Mesendoderm (in vitro differentiated cells): ENCODE measurements around the gene ADAMTSL1.

ENCODE experiments used
- DNase-seq: peaks from one replicate; pipeline ENCODE4 v3.0.0; 2013
- H2AK5ac ChIP-seq: 2 replicates; pipeline ENCODE4 v1.6.1; 2013; ENCODE audit warnings: low read length, inconsistent platforms
- H2BK120ac ChIP-seq: 2 replicates; pipeline ENCODE4 v1.6.1; 2013; ENCODE audit warnings: low read depth, mild to moderate bottlenecking, low read length, moderate library complexity, mixed read lengths
- H2BK15ac ChIP-seq: replicated peaks from 2 replicates; pipeline ENCODE4 v1.6.1; 2013; ENCODE audit warnings: low read depth, mild to moderate bottlenecking, moderate library complexity
- H2BK5ac ChIP-seq: 2 replicates; pipeline ENCODE4 v1.6.1; 2013; ENCODE audit warnings: low read length, inconsistent platforms
- H3K18ac ChIP-seq: 2 replicates; pipeline ENCODE4 v1.6.1; 2013; ENCODE audit warnings: mild to moderate bottlenecking, low read length, mixed read lengths
- H3K23ac ChIP-seq: one replicate; pipeline ENCODE4 v1.6.1; 2013; ENCODE audit warnings: low read length
- H3K27ac ChIP-seq: 2 replicates; pipeline ENCODE4 v1.5.1; 2013; ENCODE audit warnings: low read depth, mild to moderate bottlenecking, inconsistent platforms, low read length, moderate library complexity
- H3K27me3 ChIP-seq: 2 replicates; pipeline ENCODE4 v1.6.1; 2013; ENCODE audit warnings: low read length, control low read depth, mild to moderate bottlenecking, inconsistent platforms; ENCODE audit not compliant: insufficient read depth, poor library complexity
- H3K36me3 ChIP-seq: 2 replicates; pipeline ENCODE4 v1.6.1; 2013; ENCODE audit warnings: low read length, inconsistent platforms; ENCODE audit not compliant: control insufficient read depth, insufficient read depth
- H3K4ac ChIP-seq: one replicate; pipeline ENCODE4 v1.6.1; 2013; ENCODE audit warnings: low read depth, mild to moderate bottlenecking, low read length, moderate library complexity
- H3K4me1 ChIP-seq: 2 replicates; pipeline ENCODE4 v1.6.1; 2013; ENCODE audit warnings: low read depth, low read length, inconsistent platforms; ENCODE audit not compliant: control insufficient read depth
- H3K4me2 ChIP-seq: 2 replicates; pipeline ENCODE4 v1.6.1; 2013; ENCODE audit warnings: low read length
- H3K4me3 ChIP-seq: 2 replicates; pipeline ENCODE4 v1.5.1; 2013; ENCODE audit warnings: mild to moderate bottlenecking, low read length
- H3K56ac ChIP-seq: one replicate; pipeline ENCODE4 v1.6.1; 2013; ENCODE audit warnings: low read length
- H3K79me1 ChIP-seq: 2 replicates; pipeline ENCODE4 v1.6.1; 2013; ENCODE audit warnings: low read length, inconsistent platforms
- H3K79me2 ChIP-seq: 2 replicates; pipeline ENCODE4 v1.6.1; 2013; ENCODE audit warnings: mild to moderate bottlenecking, low read length; ENCODE audit not compliant: control insufficient read depth, insufficient read depth
- H3K9ac ChIP-seq: 2 replicates; pipeline ENCODE4 v1.6.1; 2013; ENCODE audit warnings: low read length, inconsistent platforms
- H4K5ac ChIP-seq: one replicate; pipeline ENCODE4 v1.6.1; 2013; ENCODE audit warnings: low read length
- H4K8ac ChIP-seq: one replicate; pipeline ENCODE4 v1.6.1; 2013; ENCODE audit warnings: low read depth, mild to moderate bottlenecking, control low read depth, low read length, moderate library complexity
- WGBS: extraction: QIAGEN DNeasy Blood & Tissue Kit; methylation state at CpG from one replicate; pipeline ENCODE4 v1.1.7; 2013; ENCODE audit warnings: low lambda C conversion rate, missing lambda C conversion rate; ENCODE audit not compliant: insufficient coverage; ENCODE audit errors: extremely low coverage; 5-methylcytosine and 5-hydroxymethylcytosine counted together

ADAMTSL1 gene

GRCh38 chr9:18585996-18586395, 112.0 kb downstream of the ADAMTSL1 start:
- H3K27me3 ChIP-seq = no peaks in the 10 kb centered on the region
- H3K79me2 ChIP-seq = no peaks in the 10 kb centered on the region
- H3K4me3 ChIP-seq = no peak overlapping the region
- no peak overlapping the region for H2BK15ac ChIP-seq
- no peak overlapping the region for H3K4ac ChIP-seq
- no peak overlapping the region for H3K4me2 ChIP-seq
- no peak overlapping the region for H4K8ac ChIP-seq
- no peak for DNase-seq
- no peak overlapping the region for H2AK5ac ChIP-seq
- H3K36me3 ChIP-seq = no peaks in the 10 kb centered on the region
- H2BK120ac ChIP-seq = no peak overlapping the region
- no peak overlapping the region for H4K5ac ChIP-seq
- H3K9ac ChIP-seq = no peak overlapping the region
- no peak overlapping the region for H3K27ac ChIP-seq
- no peaks in the 10 kb centered on the region for H3K79me1 ChIP-seq
- H2BK5ac ChIP-seq = no peak overlapping the region
- no peak overlapping the region for H3K18ac ChIP-seq
- no peaks in the 10 kb centered on the region for H3K4me1 ChIP-seq
- H3K56ac ChIP-seq = no peak overlapping the region
- no peak overlapping the region for H3K23ac ChIP-seq

- Histone ChIP-seq H3K23ac (no peak overlapping the region), H3K4me1 (no peaks in the 10 kb centered on the region), H4K8ac (no peak overlapping the region), H3K79me2 (no peaks in the 10 kb centered on the region), H3K4ac (no peak overlapping the region), H3K27ac (no peak overlapping the region), H2BK15ac (no peak overlapping the region), H2AK5ac (no peak overlapping the region), H3K4me3 (no peak overlapping the region), H2BK120ac (no peak overlapping the region), H3K79me1 (no peaks in the 10 kb centered on the region), H2BK5ac (no peak overlapping the region), H3K27me3 (no peaks in the 10 kb centered on the region), H3K18ac (no peak overlapping the region), H3K9ac (no peak overlapping the region), H4K5ac (no peak overlapping the region), H3K56ac (no peak overlapping the region), H3K4me2 (no peak overlapping the region), H3K36me3 (no peaks in the 10 kb centered on the region)
- no CpG with 5 or more reads among the region's 2 CpGs for WGBS
- DNase-seq = no peak
Measured at GRCh38 chr9:18588002-18588401, 114.0 kb downstream of the ADAMTSL1 start.

DNA sequence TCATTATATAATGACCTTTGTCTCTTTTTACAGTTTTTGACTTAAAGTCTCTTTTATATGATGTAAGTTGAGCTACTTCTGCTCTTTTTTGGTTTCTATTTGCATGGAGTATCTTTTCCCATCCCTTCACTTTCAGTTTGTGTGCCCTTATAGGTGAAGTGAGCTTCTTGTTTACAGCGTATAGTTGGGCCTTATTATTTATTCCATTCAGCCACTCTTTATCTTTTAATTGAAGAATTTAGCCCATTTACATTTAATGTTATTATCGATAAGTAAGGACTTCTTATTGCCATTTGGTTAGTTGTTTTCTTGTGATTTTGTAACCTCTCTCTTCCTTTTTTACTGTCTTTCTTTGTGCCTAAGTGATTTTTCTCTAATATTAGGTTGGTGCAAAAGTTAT, 117.3 kb downstream of the ADAMTSL1 start:
- no peak overlapping the region for H2BK15ac ChIP-seq
- H3K27me3 ChIP-seq = no peaks in the 10 kb centered on the region
- H2BK120ac ChIP-seq = no peak overlapping the region
- H3K4ac ChIP-seq = no peak overlapping the region
- no peak for DNase-seq
- no peak overlapping the region for H4K5ac ChIP-seq
- no peak overlapping the region for H3K23ac ChIP-seq
- no peaks in the 10 kb centered on the region for H3K79me1 ChIP-seq
- H3K27ac ChIP-seq = no peak overlapping the region
- no peak overlapping the region for H2BK5ac ChIP-seq
- H4K8ac ChIP-seq = no peak overlapping the region
- H3K4me1 ChIP-seq = no peaks in the 10 kb centered on the region
- no peaks in the 10 kb centered on the region for H3K79me2 ChIP-seq
- H2AK5ac ChIP-seq = no peak overlapping the region
- H3K4me3 ChIP-seq = no peak overlapping the region
- H3K56ac ChIP-seq = no peak overlapping the region
- WGBS = no CpG with 5 or more reads among the region's 2 CpGs
- H3K36me3 ChIP-seq = no peaks in the 10 kb centered on the region
- no peak overlapping the region for H3K9ac ChIP-seq
- H3K4me2 ChIP-seq = no peak overlapping the region
- no peak overlapping the region for H3K18ac ChIP-seq

- Histone ChIP-seq H3K4me3 (no peak overlapping the region), H3K4me2 (no peak overlapping the region), H3K36me3 (no peaks in the 10 kb centered on the region), H2BK15ac (no peak overlapping the region), H3K23ac (no peak overlapping the region), H2BK120ac (no peak overlapping the region), H3K4me1 (no peaks in the 10 kb centered on the region), H2AK5ac (no peak overlapping the region), H3K18ac (no peak overlapping the region), H3K27ac (no peak overlapping the region), H2BK5ac (no peak overlapping the region), H3K4ac (no peak overlapping the region), H4K8ac (no peak overlapping the region), H3K27me3 (no peaks in the 10 kb centered on the region), H3K9ac (no peak overlapping the region), H3K79me1 (no peaks in the 10 kb centered on the region), H3K79me2 (no peaks in the 10 kb centered on the region), H4K5ac (no peak overlapping the region), H3K56ac (no peak overlapping the region)
- no peak for DNase-seq
Measured at GRCh38 chr9:18594837-18595236, 120.9 kb downstream of the ADAMTSL1 start.

- H3K4me3 ChIP-seq = no peak overlapping the region
- no peaks in the 10 kb centered on the region for H3K79me1 ChIP-seq
- no peak overlapping the region for H3K27ac ChIP-seq
- no peak overlapping the region for H2BK15ac ChIP-seq
- no CpG with 5 or more reads among the region's 3 CpGs for WGBS
- no peak overlapping the region for H4K5ac ChIP-seq
- H3K18ac ChIP-seq = no peak overlapping the region
- H3K9ac ChIP-seq = no peak overlapping the region
- no peaks in the 10 kb centered on the region for H3K4me1 ChIP-seq
- DNase-seq = no peak
- no peak overlapping the region for H2BK5ac ChIP-seq
- no peak overlapping the region for H3K4ac ChIP-seq
- H3K56ac ChIP-seq = no peak overlapping the region
- H3K27me3 ChIP-seq = no peaks in the 10 kb centered on the region
- no peak overlapping the region for H4K8ac ChIP-seq
- H3K23ac ChIP-seq = no peak overlapping the region
- no peaks in the 10 kb centered on the region for H3K36me3 ChIP-seq
- no peaks in the 10 kb centered on the region for H3K79me2 ChIP-seq
- no peak overlapping the region for H3K4me2 ChIP-seq
- H2AK5ac ChIP-seq = no peak overlapping the region
- no peak overlapping the region for H2BK120ac ChIP-seq
Measured at GRCh38 chr9:18595597-18595996, 121.6 kb downstream of the ADAMTSL1 start.

- Histone ChIP-seq H3K27me3 (no peaks in the 10 kb centered on the region), H2BK15ac (no peak overlapping the region), H3K4ac (no peak overlapping the region), H3K79me1 (no peaks in the 10 kb centered on the region), H3K4me2 (no peak overlapping the region), H3K9ac (no peak overlapping the region), H3K4me1 (no peaks in the 10 kb centered on the region), H4K5ac (no peak overlapping the region), H3K4me3 (no peak overlapping the region), H2AK5ac (no peak overlapping the region), H3K27ac (no peak overlapping the region), H3K79me2 (no peaks in the 10 kb centered on the region), H3K18ac (no peak overlapping the region), H2BK5ac (no peak overlapping the region), H3K23ac (no peak overlapping the region), H3K56ac (no peak overlapping the region), H2BK120ac (no peak overlapping the region), H4K8ac (no peak overlapping the region), H3K36me3 (no peaks in the 10 kb centered on the region)
- no peak for DNase-seq
- WGBS = no CpG with 5 or more reads among the region's 1 CpG
Measured at GRCh38 chr9:18596920-18597319, 123.0 kb downstream of the ADAMTSL1 start.
